HG03565 (cell line): ENCODE data around the gene ABLIM2.

Experiments used
- ATAC-seq: cut with Tn5 transposase; IDR thresholded peaks from one replicate; pipeline ENCODE4 v1.9.1; 2021; ENCODE audit warnings: mild to moderate bottlenecking, moderate library complexity; ENCODE audit not compliant: unreplicated experiment

ABLIM2 gene

DNA sequence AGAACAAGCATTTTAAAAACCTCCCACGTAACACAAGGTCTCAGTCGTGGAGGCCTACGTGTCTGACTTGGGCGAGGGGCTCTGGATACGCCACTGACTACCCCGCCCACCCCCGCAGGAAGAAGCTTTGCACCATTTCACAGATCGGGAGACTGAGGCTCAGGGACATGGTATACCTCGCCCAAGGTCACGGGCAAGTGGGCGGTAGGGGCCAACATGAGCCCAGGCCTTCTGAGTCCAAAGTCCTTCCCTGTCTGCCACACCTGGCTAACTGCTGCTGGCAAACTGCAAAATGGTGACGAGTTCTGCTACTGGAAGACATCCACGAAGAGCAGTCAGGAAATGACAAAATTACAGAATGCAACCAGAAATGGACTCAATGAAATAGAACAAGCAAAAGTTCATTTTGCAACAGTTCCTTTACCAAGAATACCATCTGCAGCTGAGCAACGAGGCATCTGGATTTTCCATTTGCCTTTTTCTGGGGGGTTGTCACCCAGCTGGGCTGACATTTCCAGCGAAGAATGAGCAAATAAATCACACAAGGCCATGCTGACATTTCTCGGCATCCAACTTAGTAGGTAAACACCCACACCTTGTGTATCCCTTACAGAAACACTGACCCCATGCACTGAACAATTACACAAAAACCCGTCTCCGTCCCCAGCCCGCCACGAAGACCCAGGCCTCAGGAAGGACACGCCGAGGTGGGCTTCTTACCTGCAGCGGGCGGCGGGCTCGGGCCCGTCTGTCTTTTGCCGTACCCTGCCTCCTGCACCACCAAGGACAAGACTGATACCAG lies 148.7 kb downstream of the ABLIM2 start:
- no peak for ATAC-seq

GRCh38 chr4:8009097-8009496 lies 149.5 kb downstream of the ABLIM2 start:
- no peak for ATAC-seq

DNA sequence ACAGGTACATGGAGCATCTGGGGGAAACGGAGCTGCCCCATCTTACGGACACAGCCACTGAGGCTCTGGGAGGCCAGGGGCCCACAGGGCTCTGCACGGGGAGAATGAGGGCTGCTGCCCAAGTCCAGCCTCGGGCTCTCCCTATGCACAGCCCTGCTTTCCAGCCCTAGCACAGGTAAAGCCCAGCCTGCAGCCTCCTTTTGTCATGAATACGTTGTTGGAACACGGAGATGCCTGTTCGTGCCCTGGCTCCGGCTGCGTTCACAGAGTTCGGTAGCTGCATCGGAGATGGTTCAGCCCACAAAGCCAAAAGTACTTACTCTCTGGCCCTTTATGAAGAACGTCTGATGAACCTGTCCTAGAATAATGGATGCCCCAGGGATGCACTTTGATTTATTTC lies 150.2 kb downstream of the ABLIM2 start:
- no peak for ATAC-seq

DNA sequence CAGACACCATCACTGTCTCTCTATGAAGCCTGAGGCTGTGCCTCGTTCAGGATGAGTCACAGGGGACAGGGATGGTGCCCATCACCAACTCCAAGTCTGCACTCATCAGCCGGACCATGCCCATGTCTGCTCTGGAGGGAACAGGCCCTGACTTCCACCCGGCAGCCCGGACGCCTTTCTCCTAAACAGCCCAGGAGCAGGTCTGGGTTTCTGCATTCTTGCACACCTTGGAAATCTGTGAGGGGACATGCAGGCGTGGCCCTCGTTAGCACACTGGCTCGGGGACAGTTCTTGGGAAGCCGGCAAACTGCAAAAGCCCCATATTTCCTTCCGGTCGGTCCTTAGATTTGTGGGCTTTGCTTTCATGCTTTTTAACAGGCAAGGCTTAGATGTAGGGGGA lies 151.0 kb downstream of the ABLIM2 start:
- no peak for ATAC-seq

DNA sequence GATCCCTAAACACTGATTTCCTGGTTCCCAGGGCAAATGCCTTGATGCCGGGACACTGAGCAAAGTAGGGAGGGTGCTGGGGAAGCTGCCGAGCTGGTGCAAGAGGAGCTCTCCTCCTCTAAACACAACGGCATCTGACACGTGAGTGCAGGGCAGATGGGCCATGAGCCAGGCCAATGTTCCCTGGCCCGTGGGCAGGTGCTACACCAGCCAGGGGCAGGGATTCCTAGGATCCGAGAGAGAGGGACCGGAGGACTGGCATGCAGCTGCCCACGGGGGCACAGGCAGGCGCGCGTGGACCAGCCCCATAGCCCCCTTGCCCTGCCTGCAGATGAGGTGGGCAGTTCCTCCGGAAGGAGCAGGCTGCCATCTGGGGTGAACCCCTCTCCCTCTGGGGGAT lies 152.1 kb downstream of the ABLIM2 start:
- no peak for ATAC-seq

DNA sequence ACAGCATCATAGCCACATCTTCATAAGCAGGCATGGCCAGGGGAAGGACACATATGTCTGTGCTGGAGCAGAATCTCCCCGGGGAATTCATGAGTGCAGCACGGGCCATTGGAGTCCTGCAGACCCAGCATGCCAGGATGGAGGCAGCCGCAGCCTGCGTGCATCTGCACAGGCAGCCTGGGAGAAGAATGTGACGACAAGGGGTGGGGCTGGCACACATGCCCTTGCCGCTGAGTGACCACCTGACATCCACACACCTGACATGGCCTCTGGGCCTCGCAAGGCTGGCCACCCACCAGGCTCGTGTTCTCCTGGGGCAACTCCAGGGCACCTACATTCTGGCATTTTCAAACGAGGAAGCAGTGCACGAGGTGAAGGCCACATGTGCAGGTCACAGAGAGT lies 152.8 kb downstream of the ABLIM2 start:
- ATAC-seq, result no peak

DNA sequence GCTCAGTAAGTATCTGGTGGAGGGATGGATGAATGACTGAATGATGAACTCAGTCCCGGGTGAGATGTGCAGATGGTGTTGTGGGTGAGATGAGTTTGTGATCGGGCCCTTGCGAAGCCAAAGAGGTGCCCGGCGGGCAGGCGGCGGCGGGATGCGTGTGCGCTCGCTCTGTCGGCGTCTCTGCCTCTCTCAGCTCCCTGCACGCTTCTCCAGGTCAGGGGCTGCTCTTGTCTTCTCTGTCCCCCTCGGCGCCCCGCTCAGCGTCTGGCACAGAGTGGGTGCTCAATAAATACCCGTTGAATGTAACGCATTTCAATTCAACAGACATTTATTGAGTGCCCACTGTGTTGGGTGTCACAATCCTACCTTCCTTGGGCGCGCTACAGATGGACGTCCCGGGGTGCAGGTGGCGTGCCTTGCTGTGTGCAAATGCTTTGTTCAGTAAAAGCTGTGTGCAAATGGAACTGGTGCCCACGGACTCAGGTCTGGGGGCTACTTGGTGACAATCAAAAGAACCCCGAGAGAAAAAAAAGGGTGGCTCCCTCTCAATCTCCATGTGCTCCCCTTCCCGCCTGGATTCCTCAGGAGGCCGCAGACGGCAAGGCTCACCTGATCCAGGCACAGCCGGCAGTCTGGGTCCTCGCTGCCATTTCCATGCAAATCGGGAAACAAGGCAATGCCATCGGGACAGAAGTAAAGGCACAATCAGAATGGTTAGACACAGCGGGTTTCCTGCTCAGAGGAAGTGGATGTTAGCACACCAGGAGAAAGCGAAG lies 153.4 kb downstream of the ABLIM2 start:
- ATAC-seq, result no peak

- no peak for ATAC-seq
Observed at GRCh38 chr4:8004066-8004465, 154.5 kb downstream of the ABLIM2 start.

- ATAC-seq, result no peak
Observed at GRCh38 chr4:8002525-8003309, 155.9 kb downstream of the ABLIM2 start.

DNA sequence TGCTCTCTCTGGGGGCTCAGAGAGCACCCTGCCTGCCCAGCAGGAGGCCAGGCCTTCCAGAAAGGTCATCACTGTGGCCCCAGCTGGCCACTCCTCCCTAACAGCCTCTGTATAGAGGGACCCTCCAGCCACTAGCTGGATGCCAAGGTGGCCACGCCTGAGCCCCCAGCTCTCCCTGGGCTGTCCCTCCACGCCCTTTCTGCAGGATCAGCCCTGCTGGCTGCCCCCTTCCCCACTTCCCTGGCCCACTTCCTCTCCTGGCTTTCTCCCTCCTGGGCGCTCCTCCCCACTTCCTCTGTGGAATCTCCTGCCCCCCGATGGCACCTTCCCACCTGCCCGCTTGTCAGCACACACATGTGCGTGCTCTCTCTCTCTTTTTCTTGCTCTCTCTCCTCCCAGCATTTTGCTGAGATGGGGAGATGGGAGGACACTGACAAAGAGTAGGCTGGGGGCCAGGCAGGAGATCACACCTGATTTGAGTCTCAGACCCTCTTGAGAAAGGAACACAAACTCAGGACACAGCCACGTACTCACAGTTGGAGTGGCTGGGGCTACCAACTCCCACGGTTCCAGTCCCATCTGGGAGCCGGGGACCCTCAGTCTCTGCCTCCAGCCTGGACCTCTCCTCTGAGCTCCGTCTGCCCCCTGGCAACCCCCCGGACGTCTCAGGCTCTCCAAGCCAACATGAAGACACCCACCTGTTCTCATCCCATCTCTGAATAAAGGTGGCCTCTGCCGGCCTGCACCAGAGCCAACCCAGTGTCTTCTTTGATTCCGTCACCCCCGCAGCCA lies 156.9 kb downstream of the ABLIM2 start:
- ATAC-seq, result no peak

- no peak for ATAC-seq
Observed at GRCh38 chr4:8000721-8001491, 157.7 kb downstream of the ABLIM2 start.

- ATAC-seq, result no peak
Observed at GRCh38 chr4:8000247-8000646, 158.4 kb downstream of the ABLIM2 start.

DNA sequence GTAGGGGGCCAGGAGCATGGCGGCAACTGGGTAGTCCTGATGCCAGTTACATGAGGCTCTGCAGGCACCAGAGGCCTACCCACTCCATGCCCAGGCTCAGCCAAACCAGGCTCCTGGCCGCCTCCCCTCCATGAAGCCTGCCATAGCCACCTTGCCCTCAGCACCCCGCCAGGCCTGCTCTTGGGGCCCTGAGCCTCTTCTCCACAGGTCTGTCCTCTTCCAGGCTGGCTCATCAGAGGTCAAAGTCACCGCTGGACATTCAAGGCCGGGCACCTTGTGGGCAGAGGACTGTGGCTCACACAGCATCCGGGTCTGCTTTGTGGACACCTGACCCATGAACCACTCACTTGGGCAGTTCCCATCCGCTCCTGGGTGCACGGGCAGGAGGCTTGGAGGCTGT lies 158.9 kb downstream of the ABLIM2 start:
- ATAC-seq, result no peak

DNA sequence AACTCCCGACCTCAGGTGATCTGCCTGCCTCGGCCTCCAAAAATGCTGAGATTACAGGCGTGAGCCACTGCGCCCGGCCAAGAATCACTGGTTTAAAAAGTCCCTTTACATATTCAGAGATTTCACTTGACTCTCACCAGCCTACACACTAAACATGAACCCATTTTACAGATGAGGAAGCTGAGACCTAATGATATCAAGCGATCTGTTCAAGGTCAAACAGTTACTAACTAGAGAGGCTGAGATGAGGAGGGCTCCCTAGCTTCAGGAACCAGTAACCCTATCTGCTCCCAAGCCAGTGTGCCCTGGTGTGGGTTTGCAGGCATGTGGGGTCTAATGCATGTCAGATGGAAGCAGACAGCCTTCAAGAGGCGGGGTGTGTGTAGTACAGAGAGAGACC lies 159.3 kb downstream of the ABLIM2 start:
- ATAC-seq, result no peak

- ATAC-seq, result no peak
Observed at GRCh38 chr4:7998447-7998846, 160.2 kb downstream of the ABLIM2 start.

DNA sequence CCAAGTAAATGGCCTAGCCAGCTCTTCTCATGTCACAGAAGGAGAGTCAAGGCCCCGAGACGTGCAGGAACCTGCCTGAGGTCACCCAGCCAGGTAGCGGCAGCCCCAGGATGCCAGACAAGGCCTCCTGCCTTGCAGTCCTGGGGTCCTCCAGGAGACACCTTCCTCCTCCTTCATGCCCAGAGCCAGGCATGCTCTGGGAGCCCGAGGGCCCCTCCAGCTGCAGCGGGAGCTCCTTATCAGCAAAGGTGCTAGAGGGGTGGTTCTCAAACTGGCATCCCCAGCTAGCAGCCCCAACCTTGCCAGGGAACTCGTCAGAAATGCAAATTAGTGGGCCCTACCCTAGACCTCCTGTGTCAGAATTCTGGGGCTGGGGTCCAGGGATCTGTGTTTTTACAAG lies 162.7 kb downstream of the ABLIM2 start:
- no peak for ATAC-seq

DNA sequence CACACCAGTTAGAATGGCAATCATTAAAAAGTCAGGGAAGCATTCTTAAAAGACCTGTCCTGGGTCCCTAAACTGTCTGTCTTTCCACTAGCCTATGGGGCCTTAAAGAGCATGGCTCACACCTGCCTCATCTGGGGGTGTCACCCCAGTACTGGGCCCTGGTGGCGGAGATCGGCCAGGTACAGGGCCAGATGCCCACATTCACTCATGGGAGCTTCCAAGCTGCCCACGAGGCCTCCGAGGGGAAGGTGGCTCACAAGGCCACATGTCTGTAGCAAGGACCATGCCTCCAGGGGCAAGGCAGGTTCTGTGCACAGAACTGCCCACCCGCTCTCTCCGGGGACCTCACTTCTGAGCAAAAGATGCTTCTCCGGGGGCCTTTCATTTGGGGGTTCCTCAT lies 163.5 kb downstream of the ABLIM2 start:
- no peak for ATAC-seq

DNA sequence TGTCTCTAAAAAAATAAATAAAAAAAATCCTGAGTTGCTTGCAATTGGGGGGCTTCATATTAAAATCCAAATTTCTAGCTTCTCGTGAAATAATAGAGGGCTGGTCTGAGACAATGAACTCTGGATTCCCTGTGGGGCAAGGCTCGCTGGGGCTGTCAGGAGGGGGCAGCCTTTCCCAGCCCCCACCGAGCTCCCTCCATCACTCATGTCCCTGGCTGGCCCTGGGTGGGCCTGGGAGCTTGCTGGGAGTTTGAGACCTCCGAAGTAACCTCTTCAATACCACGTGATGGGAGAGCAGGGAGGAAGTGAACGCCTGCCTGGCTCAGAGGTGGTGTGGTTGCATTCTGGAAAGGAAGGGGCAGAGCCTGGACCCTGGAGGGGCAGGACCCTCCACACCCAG lies 164.9 kb downstream of the ABLIM2 start:
- ATAC-seq, result no peak

- no peak for ATAC-seq
Observed at GRCh38 chr4:7992846-7993245, 165.8 kb downstream of the ABLIM2 start.

DNA sequence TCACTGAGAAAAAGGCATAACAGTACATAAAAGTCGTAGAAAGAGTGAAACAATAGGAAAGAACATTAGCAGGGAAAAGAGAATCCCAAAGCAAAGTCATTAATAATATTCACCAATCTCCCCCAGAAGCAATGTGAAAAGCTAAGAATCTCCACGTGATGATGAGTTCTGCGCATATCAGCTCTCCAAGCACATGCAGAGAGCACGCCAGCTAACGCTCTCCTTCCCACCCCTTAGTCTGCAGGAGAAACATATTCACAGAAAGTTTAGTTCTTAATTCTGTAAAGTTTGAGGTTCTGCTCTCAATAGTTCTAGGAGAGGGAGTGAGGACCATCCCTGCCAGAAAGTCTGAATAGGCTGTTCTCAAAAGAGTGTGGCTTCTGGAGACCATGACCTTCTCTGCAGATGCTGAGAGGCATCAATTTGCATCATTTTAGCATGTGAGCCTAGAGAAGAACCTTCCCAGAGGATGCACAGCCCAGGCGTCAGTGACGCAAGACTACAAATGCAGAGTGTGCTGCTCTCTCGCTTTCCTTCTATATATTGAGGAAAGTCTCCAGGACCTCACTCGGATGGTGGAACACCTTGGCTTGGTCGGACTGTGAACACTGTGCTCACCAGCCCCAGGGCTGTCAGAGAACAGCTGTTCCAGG lies 167.7 kb downstream of the ABLIM2 start:
- no peak for ATAC-seq
